Brain pericyte (primary cell): ENCODE data around the gene SLC19A1.
A peak's percentile ranks its signal among the peaks of the same experiment; 100 is the strongest.

ENCODE experiments used
- DNase-seq: peaks from one replicate; pipeline ENCODE4 v3.0.0-alpha.2; 2012; ENCODE audit warnings: low read depth, low spot score

SLC19A1 gene

GRCh38 chr21:45479691-45480675, 62.3 kb downstream of the SLC19A1 start:
- no peak for DNase-seq

- no peak for DNase-seq
These were observed 63.2 kb downstream of the SLC19A1 start for GRCh38 chr21:45478816-45479669.

- no peak for DNase-seq
These were observed 64.0 kb downstream of the SLC19A1 start for GRCh38 chr21:45478115-45478801.

- no peak for DNase-seq
These were observed 64.8 kb downstream of the SLC19A1 start for GRCh38 chr21:45477176-45478114.

- no peak for DNase-seq
These were observed 65.7 kb downstream of the SLC19A1 start for GRCh38 chr21:45476582-45476981.

- DNase-seq, result no peak
These were observed 66.3 kb downstream of the SLC19A1 start for GRCh38 chr21:45475797-45476570.

GRCh38 chr21:45475004-45475685, 67.1 kb downstream of the SLC19A1 start:
- DNase-seq, result no peak

- DNase-seq, result no peak
These were observed 67.8 kb downstream of the SLC19A1 start for GRCh38 chr21:45474323-45474950.

- no peak for DNase-seq
These were observed 68.5 kb downstream of the SLC19A1 start for GRCh38 chr21:45473496-45474322.

GRCh38 chr21:45472445-45473365, 69.5 kb downstream of the SLC19A1 start:
- DNase-seq, result no peak

GRCh38 chr21:45471525-45472221, 70.6 kb downstream of the SLC19A1 start:
- peak; percentile 92 for DNase-seq

GRCh38 chr21:45470773-45471524, 71.3 kb downstream of the SLC19A1 start:
- peak; percentile 81 for DNase-seq

GRCh38 chr21:45470087-45470515, 72.1 kb downstream of the SLC19A1 start:
- DNase-seq, result no peak

- DNase-seq, result no peak
These were observed 72.8 kb downstream of the SLC19A1 start for GRCh38 chr21:45469273-45470086.

GRCh38 chr21:45468971-45469272, 73.3 kb downstream of the SLC19A1 start:
- no peak for DNase-seq
